HL-60/S4 (cell line): Measurements from ENCODE around the gene S100A14.
"Not testable (repeated sequence)": the region's sequence is repeated elsewhere in the genome, so short reads cannot be mapped to it uniquely, and the experiment has no call there.

Experiments
- in situ Hi-C: fragments of 300-500 bp; cut with MboI; formaldehyde crosslinking; loops from 2 replicates; pipeline ENCODE4 v1.14.3; 2022; ENCODE audit warnings: low sequenced_read_pairs

S100A14 gene

GRCh38 chr1:153616144-153616916 is at the start of gene S100A14:
Gene S100A14, minus strand, starts transcription at chr1:153616325. Its CDS starts 467 bp downstream, at chr1:153615858.
- in situ Hi-C loops, result no loop called here

DNA sequence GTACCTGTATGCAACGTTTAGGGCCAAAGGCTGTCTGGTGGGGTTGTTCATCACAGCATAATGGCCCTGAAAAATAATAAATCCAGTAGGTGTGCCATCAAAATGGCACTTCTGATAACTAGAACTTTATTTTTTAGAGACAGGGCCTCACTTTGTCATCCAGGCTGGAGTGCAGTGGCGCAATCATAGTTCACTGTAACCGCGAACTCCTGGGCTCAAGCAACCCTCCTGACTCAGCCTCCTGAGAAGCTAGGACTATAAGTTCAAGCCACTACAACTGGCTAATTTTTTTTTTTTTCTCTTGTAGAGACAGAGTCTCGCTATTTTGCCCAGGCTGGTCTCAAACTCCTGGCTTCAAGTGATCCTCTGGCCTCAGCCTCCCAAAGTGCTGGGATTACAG is 47.1 kb upstream of the S100A14 start:
- in situ Hi-C loops, result no loop called here

DNA sequence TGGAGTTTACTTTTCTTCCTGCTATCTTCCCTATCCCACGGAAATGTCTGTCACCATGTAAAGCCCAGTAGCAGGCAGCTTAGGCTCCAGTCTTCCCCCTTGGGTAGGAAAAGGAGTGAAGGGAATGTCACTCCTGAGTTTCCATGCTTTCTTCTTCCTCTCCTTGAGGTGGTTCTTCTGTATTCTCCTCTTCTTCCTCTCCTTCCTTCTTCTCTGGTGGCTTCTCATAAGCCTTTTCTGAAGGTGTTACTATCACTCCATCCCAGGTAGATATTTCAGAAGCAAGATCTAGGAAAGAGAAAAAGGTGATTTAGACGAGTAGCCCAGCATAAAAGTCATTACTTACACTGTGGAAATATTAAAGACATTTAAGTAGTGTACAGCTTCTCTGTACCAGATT is 46.1 kb upstream of the S100A14 start:
- in situ Hi-C loops, result no loop called here

DNA sequence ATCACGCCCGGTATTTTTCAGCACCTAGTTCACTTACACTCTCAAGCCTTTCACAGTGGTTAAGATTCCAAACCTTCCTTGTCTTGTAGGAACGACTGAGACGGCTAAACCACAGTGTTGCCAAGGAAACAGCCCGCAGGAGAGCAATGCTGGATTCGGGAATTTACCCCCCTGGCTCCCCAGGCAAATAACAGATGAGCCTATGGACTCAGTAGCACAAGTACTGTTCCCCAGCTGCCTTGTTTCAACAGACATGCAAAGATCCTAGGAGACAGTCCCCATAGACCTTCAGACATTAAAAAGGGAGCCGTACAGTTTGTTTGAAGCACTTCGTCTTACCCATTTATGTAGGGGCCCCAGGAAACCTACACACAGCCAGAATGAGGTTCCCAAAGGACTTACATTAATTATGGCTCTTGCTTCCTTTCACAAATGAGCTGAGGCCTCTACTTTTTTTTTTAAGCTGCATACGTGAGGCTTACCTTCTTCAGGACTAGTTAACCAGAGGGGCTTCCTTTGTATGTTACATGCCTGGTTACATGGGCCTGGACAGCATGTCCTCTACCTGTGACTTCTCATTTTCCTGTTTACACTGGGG is 45.1 kb upstream of the S100A14 start:
- in situ Hi-C loops, result no loop called here

DNA sequence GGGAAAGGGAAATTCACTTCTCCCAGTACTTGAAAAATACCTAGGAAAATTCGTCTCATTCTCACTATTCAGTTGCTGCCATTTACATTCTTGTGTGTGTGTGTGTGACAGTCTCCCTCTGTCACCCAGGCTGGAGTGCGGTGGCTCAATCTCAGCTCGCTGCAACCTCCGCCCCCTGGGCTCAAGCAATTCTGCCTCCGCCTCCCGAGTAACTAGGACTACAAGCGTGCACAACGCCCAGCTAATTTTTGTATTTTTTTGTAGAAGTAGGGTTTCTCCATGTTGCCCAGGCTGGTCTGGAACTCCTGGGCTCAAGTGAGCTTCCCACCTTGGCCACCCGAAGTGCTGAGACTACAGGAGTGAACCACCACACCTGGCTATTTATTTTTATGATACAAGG is 43.5 kb upstream of the S100A14 start:
- in situ Hi-C loops, result no loop called here

DNA sequence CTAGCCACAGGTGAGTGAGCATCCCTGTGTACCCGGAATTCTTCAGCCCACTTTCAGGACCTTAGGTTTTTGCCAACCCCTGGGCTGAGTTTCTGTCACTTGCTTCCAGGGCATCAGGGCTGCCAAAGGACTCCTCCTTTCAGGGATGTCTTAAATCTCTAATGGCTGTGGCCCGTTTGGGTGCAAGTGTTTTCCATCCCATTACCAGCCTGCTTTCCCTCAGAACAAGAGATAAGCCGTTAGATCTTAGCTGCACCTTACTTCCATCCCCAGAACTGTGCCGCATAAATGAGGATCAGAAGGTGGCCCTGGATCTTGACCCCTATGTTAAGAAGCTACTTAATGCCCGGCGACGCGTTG is 43.0 kb upstream of the S100A14 start:
- in situ Hi-C loops, result no loop called here

DNA sequence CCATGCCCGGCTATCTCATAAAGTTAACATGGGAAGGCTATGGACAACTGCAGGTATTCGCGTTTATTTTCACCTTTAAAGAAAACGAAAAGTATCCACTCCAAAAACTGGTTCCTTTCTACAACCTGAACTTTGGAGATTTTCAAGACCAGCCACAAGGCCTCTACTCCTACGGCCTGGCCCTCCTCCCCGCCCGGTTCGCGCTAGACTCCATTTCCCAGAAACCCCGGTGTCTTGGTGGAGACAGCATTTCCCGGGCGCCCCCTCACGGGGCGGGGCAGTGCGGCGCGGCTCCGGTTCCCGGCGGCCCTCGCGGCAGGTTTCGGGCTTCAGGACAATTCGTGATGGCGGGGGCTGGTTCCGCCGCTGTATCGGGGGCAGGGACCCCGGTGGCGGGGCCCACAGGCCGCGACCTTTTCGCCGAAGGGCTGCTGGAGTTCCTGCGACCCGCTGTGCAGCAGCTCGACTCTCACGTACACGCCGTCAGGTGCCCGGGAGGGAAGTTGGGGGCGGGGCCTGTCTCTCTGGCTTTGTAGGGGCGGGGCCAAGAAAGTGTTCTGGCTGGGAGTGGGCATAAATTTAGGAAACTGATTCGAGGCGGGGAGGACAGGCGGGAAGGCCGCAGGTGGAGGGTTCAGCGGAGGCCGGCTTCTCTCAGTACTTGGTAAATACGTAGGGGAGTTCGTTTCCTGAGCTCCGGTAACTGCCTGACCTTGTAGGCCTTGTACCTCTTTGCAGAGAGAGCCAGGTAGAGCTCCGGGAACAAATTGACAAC is 42.5 kb upstream of the S100A14 start, which contains the start of gene SNAPIN:
TSS of gene SNAPIN (plus strand) at position 304 of the 775 bp plus-strand sequence. CDS start at position 345, 41 bp downstream.
- in situ Hi-C loops, result no loop called here

GRCh38 chr1:153655333-153655732 is 39.2 kb upstream of the S100A14 start:
- in situ Hi-C loops, result no loop called here

DNA sequence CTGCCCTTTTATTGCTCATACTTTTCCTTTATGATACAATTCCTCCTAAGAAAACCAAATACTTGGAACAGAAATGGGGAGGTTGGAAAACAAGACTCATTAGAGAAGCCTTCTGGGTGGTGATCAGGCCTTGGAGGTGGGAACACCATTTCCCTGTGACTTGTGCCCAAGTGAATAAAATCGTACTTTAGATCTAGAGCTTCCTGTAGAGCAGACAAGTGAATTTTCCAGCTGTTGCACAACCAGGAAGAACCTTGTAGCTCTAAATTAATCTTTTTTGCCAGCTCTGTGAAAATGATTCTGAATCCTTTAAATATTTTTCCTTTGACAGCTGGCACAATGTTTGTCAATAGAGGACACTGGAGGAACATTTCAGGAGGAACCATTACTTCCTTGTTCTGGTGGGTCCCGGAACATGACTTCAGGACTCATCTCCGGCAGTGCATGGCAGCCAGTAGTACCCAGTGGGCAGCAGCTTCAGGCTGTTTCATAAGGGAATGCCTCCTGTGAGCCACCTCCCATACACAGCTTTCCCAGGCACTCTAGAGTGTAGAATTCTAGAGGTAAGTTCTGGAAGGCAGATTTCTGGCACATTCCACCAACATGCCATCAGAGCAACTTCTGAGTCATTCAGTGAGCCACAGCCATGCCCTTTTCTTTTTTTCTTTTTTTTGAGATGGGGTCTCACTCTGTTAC is 36.8 kb upstream of the S100A14 start:
- in situ Hi-C loops, result no loop called here

DNA sequence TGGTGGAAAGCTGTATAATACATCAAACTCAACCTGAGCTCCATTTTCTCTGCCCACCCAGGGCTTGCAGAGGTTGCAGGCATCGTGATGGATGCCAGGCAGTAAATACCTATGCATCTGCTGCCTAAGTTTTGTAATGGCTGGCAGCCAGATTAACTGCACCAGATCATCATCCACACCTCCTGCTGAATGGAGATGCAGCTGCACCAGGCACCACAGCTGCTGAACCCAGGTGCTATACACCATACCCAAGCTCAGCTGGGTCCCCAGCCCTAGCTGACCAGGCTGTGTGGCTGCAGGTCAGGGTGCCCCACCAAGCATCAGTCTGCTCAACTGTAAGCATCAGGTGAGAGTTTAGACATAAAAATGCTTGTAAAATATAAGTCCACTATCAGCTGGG is 35.6 kb upstream of the S100A14 start:
- in situ Hi-C loops, result no loop called here

- in situ Hi-C loops, result no loop called here
These were observed 33.7 kb upstream of the S100A14 start for GRCh38 chr1:153649863-153650235.

DNA sequence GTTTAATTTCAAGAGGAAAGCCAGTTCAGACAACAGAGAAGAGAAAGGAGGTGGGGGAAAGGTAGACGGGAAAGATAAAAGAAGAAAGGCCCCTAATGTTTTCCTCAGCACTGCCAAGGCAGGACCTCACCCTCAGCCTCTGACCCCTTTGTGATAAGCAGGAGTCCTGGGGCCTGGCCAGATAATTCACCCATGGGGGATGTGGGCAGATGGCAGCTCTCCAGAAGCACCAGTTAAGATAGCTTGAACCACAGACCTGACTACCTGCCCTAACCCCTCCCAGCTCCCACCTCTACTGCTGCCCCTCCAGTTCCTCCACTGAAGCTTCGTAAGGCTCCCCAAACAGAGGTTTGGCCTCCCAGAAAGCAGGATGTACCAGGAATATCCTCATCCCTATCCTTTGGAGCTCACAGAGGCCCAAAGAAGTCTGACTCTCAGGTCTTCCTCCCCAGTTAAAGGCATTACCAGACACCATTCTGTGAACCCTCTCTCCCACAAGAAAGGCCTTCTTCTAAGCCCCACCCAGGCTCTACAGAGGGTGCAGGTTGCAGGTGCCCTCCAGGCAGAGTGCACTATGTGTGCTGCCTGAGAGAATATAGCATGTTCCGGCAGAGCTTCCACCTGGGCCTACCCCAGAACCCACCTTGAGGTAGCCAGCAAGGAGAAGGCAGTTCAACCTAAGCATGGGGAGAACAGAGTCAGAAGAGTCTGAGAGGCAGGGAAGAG is 33.2 kb upstream of the S100A14 start:
- in situ Hi-C loops, result no loop called here

DNA sequence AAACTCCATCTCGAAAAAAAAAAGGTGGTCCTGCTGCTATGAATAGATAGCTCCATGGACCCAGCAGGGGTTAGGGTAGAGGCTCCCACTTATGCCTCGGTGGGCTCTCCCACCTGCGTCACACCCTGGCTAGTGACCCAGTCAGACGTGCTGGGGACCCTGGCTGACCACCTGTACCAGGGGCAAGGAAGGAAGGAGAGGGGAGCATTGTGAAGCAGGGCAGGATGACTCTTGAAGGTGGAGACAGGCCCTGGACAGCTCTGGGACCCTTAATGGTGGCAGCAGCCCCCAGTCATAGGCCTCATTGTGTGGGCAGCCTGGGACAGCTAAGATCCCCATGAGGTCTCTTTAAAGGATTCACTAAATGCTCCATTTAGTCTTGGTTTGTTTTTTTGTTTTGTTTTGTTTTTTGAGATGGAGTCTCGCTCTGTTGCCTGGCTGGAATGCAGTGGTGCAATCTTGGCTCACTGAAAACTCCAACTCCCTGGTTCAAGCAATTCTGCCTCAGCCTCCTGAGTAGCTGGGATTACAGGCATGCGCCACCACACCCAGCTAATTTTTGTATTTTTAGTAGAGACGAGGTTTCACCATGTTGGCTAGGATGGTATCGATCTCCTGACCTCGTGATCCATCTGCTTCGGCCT is 32.0 kb upstream of the S100A14 start:
- in situ Hi-C loops, result no loop called here

GRCh38 chr1:153647346-153647714 is 31.2 kb upstream of the S100A14 start:
- in situ Hi-C loops, result no loop called here

DNA sequence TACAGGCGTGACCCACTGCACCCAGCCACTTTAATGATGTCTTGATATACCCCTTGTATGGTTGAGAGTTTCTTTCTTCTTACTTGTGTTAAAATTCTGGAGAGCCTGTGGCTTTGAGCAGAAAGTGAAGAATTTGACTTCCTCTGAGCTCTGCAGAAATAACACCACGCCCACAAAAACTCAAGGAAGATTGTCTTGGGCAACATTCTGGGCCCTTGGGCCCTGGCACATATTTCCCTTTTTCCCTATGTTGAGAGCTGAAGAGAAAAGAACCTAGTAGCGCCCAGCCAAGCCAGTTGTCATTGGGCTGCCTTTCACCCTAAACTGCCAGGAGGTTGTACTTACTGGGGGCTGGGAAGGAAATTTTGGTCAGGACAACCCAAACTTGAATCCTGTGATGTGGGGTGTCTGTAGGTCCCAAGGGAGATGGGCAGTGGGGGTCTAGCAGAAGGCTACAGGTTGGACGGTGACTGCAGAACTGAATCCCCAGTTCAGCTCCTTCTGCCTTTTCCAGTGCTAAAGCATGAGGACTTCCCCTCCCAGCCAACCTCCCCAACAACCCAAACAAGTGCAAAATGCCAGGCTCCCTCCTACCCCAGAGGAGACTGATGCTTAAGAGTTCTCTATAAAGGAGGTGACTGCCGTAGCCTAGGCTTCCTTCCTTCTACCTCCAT is 30.7 kb upstream of the S100A14 start:
- in situ Hi-C loops, result no loop called here

GRCh38 chr1:153643816-153644215 is 27.7 kb upstream of the S100A14 start:
- in situ Hi-C loops, result no loop called here

- in situ Hi-C loops, result no loop called here
These were observed 27.0 kb upstream of the S100A14 start for GRCh38 chr1:153643100-153643499.

DNA sequence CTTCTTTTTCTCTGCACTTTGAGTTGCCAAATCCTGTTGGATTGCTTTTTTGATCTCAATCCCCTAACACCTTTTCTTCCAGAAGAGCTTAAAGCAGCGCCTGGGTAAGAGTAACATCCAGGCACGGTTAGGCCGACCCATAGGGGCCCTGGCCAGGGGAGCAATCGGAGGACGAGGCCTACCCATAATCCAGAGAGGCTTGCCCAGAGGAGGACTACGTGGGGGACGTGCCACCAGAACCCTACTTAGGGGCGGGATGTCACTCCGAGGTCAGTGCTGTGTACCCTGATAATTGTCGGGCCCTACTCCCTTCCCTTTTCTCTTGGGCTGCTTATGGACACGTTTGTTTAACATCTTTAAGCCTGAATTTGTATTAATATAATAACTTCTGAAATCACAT is 26.0 kb upstream of the S100A14 start:
- in situ Hi-C loops, result no loop called here

- in situ Hi-C loops, result no loop called here
These were observed 24.7 kb upstream of the S100A14 start for GRCh38 chr1:153640861-153641260.

- in situ Hi-C loops, result not testable (repeated sequence)
These were observed 24.1 kb upstream of the S100A14 start for GRCh38 chr1:153640213-153640612.
